ENCODE measurements around the gene ZNF121.

DNA sequence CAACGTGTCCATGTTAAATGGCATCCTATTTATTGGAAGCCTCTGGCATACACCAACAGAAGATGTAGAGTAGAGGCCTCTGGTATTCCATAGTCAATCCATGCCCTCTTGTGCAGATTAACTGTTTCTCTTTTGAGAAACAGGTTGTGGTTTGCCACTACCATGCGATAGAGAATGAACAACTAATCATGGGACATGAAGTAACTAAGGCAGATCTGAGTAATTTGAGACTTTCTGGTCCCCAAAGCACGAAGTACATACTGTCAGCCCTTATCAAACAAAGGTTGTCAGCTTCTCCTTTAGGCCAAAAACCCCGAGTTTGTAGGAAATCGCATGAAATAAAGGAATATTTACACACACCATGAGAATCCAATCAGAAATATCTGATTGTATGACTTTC, 3.6 kb downstream of the ZNF121 start:
- TF ChIP-seq, protein P1, sequence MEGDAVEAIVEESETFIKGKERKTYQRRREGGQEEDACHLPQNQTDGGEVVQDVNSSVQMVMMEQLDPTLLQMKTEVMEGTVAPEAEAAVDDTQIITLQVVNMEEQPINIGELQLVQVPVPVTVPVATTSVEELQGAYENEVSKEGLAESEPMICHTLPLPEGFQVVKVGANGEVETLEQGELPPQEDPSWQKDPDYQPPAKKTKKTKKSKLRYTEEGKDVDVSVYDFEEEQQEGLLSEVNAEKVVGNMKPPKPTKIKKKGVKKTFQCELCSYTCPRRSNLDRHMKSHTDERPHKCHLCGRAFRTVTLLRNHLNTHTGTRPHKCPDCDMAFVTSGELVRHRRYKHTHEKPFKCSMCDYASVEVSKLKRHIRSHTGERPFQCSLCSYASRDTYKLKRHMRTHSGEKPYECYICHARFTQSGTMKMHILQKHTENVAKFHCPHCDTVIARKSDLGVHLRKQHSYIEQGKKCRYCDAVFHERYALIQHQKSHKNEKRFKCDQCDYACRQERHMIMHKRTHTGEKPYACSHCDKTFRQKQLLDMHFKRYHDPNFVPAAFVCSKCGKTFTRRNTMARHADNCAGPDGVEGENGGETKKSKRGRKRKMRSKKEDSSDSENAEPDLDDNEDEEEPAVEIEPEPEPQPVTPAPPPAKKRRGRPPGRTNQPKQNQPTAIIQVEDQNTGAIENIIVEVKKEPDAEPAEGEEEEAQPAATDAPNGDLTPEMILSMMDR (conservative IDR thresholded peaks at IDR 0.05; ENCODE audit: low read length), result no peak
- no peak for TF ChIP-seq EZH2phosphoT487 (IDR thresholded peaks at IDR 0.05; ENCODE audit: borderline replicate concordance, low read depth, low read length)
